K562 (cell line): ENCODE results near the gene DNAAF3. TPM values are rescaled to one million over a fixed set of nuclear protein-coding genes. Genes with fewer than 3 reads are reported as not detected.

Experiments
- BMI1 ChIP-seq: fragments of 150-350 bp; IDR thresholded peaks from 2 replicates; pipeline ENCODE4 v1.6.1; 2014; ENCODE audit warnings: low read length
- C11orf30 ChIP-seq: fragments of 450-650 bp; IDR thresholded peaks from 2 replicates; pipeline ENCODE4 v1.6.1; 2016; ENCODE audit warnings: low read depth, mild to moderate bottlenecking
- CBFA2T2 ChIP-seq: fragments of 450-650 bp; conservative IDR thresholded peaks from 2 replicates; pipeline ENCODE4 v1.6.1; 2017; ENCODE audit warnings: mild to moderate bottlenecking
- CBFA2T3 ChIP-seq: fragments of 450-650 bp; IDR thresholded peaks from 2 replicates; pipeline ENCODE4 v1.6.1; 2017
- GABPB2 ChIP-seq: fragments of 250-450 bp; sonication (Bioruptor Pico); conservative IDR thresholded peaks from 2 replicates; pipeline ENCODE4 v1.5.1; 2021; ENCODE audit warnings: mild to moderate bottlenecking
- HDAC3 ChIP-seq: fragments of 450-650 bp; IDR thresholded peaks from 2 replicates; pipeline ENCODE4 v1.6.1; 2018; ENCODE audit warnings: borderline replicate concordance, mild to moderate bottlenecking, moderate library complexity; ENCODE audit not compliant: partially characterized antibody
- PHB2 ChIP-seq: fragments of 450-650 bp; IDR thresholded peaks from 2 replicates; pipeline ENCODE4 v1.6.1; 2017; ENCODE audit warnings: low read depth
- POLR2B ChIP-seq: fragments of 450-650 bp; IDR thresholded peaks from 2 replicates; pipeline ENCODE4 v1.6.1; 2018; ENCODE audit warnings: low read depth; ENCODE audit not compliant: partially characterized antibody
- SAP30 ChIP-seq: fragments of 200-600 bp; sonication (generic); IDR thresholded peaks from 2 replicates; pipeline ENCODE4 v1.6.1; 2012; ENCODE audit warnings: borderline replicate concordance, low read depth, mild to moderate bottlenecking, moderate library complexity, low read length, control low read depth, inconsistent platforms; ENCODE audit not compliant: insufficient read depth, poor library complexity, severe bottlenecking
- SMAD1 ChIP-seq: fragments of 150-350 bp; IDR thresholded peaks from 2 replicates; pipeline ENCODE4 v1.6.1; 2014; ENCODE audit warnings: low read length, low read depth; ENCODE audit not compliant: partially characterized antibody
- SMARCA5 ChIP-seq: fragments of 450-650 bp; IDR thresholded peaks from 2 replicates; pipeline ENCODE4 v1.6.1; 2016
- SRF ChIP-seq, 2 experiments: fragments of 250-450, 450-650 bp in 1 of 2; sonication (Bioruptor Pico) in 1 of 2; sonication (generic) in 1 of 2; formaldehyde crosslinking; IDR thresholded peaks; 2 replicates each; pipeline versions ENCODE4 v1.5.0 to v1.5.1; 2020 to 2022; ENCODE audit warnings: mild to moderate bottlenecking in 1 of 2, missing genetic modification reagents in 1 of 2
- TCF7 ChIP-seq: sonication (generic); IDR thresholded peaks from 2 replicates; pipeline ENCODE4 v1.6.1; 2016; ENCODE audit warnings: antibody characterized with exemption, borderline replicate concordance
- ZBTB9 ChIP-seq: fragments of 450-650 bp; formaldehyde crosslinking; IDR thresholded peaks from 2 replicates; pipeline ENCODE4 v1.4.0; 2020; ENCODE audit warnings: mild to moderate bottlenecking, moderate library complexity
- ZKSCAN1 ChIP-seq: fragments of 150-350 bp; IDR thresholded peaks from 2 replicates; pipeline ENCODE4 v1.6.1; 2016; ENCODE audit warnings: low read depth, low read length
- ZMIZ1 ChIP-seq, 2 experiments: fragments of 150-350 bp in 1 of 2; IDR thresholded peaks; 2 replicates each; pipeline ENCODE4 v1.6.1; 2012 to 2016; ENCODE audit warnings: low read depth in 2 of 2, low read length in 2 of 2, mild to moderate bottlenecking in 1 of 2, moderate library complexity in 1 of 2
- ZNF140 ChIP-seq: fragments of 250-450 bp; sonication (Bioruptor Pico); IDR thresholded peaks from 2 replicates; pipeline ENCODE4 v1.8.0; 2021; ENCODE audit warnings: moderate library complexity, mild to moderate bottlenecking, inconsistent platforms
- ZNF561 ChIP-seq: fragments of 450-650 bp; formaldehyde crosslinking; conservative IDR thresholded peaks from 2 replicates; pipeline ENCODE4 v1.4.0; 2020; ENCODE audit warnings: mild to moderate bottlenecking, moderate library complexity
- ZZZ3 ChIP-seq: fragments of 450-650 bp; IDR thresholded peaks from 2 replicates; pipeline ENCODE4 v1.6.1; 2016; ENCODE audit warnings: antibody characterized with exemption, mild to moderate bottlenecking, moderate library complexity
- polyA plus RNA-seq, 8 experiments: library from polyadenylated mRNA; depleted of rRNA in 4 of 8; stranded (reverse) in 5 of 8; unstranded in 3 of 8; fragments of >200 nt; fragmentation: Nextera tagmentation in 2 of 8; fragmentation: Illumina TruSeq in 1 of 8; extraction: Ambion mirVana in 2 of 8; extraction: Trizol in 1 of 8; gene quantifications; 2 replicates each; pipeline versions ENCODE4 v1.2.1 to v1.2.3, GENCODE V29; 2011 to 2014; ENCODE audit warnings: inconsistent platforms in 1 of 8, missing spikeins in 1 of 8
- total RNA-seq, 7 experiments: library from RNA; depleted of rRNA in 6 of 7; stranded (reverse); fragments of >200 nt in 6 of 7; fragmentation: Illumina TruSeq in 2 of 7; extraction: Trizol in 2 of 7; gene quantifications; 2 replicates each; pipeline versions ENCODE4 v1.2.1 to v1.2.3, GENCODE V29; 2011 to 2021; ENCODE audit warnings: low replicate concordance in 1 of 7
- TF ChIP-seq, protein P1 (sequence below): fragments of 250-450 bp; sonication (Bioruptor Pico); IDR thresholded peaks from 2 replicates; pipeline ENCODE4 v1.8.0; 2022; ENCODE audit warnings: inconsistent platforms, mild to moderate bottlenecking, moderate library complexity, borderline replicate concordance
- TF ChIP-seq, protein P2 (sequence below): IDR thresholded peaks from 2 replicates; pipeline ENCODE4 v1.6.1; 2014; ENCODE audit warnings: antibody characterized with exemption

DNAAF3 gene
- total and polyA plus RNA-seq, 9 of the 15 experiments (the other 6 are each of a cell fraction or from before 2014, with no cell fraction given) = 21.6 to 61.5 (median 43.0) TPM

DNA sequence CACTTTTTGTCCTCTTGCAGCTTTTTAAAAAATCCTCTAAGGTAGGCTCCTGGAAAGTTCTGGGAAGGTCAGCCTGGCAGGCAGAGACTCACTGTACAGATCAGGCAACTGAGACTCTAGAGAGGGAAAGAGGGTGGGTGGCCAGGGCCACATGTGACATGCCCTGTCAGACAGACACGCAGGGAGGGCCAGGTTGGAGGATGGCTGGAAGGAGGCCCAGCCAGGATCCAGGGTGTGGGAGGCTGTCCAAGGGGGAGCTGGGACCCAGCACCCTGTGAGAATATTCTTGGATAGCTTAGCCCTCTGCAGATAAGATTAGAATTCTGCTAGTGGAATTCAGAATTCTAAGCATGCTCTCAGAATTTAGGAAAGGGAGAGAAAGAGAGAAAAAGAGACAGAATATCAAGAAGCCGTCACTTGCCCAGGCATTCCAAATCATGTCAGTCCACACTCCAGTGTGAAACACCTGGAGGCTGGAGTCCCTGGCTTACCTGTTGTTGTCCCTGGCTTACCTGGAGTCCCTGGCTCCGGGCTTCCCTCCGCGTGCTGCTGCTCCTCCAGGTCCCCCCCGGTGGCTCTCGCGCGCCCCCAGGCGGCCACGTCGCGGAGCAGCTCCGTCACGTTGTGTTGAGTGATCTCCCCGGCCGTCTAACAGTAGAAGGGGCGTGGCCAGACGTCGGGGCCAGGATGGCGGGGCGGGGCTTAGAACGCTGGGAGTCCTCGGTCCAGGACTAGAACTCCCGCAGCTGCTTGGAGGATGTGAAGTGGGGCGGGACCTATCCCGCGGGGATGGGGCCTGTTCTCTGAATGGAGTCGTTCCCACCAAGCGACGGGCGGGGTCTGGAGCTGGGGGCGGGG lies 6.1 kb downstream of the DNAAF3 start (continued):
- TF ChIP-seq SRF (CRISPR knock-in tag; IDR thresholded peaks at IDR 0.05) (0 out of 4 replicates have a peak, but pooled peaks of 1 of the 2 experiments have one; percentile 61), ZBTB9 (CRISPR knock-in tag) (no peak), ZNF561 (CRISPR knock-in tag) (no peak), PHB2 (no peak), SAP30 (no peak), GABPB2 (no peak), ZZZ3 (no peak), TCF7 (no peak; the same call in 1 of the 2 replicates), BMI1 (no peak), CBFA2T3 (no peak), POLR2B (no peak), ZNF140 (CRISPR knock-in tag) (no peak), ZKSCAN1 (0 out of 2 replicates have a peak, but pooled peaks have one; percentile 20), C11orf30 (no peak), HDAC3 (no peak), SMARCA5 (no peak), ZMIZ1 (IDR thresholded peaks at IDR 0.05; ENCODE audit: low read depth in 2 of 2, low read length in 2 of 2) (0 out of 4 replicates have a peak, but pooled peaks of 1 of the 2 experiments have one; percentile 13), SMAD1 (no peak), CBFA2T2 (no peak)
- TF ChIP-seq, protein P1, sequence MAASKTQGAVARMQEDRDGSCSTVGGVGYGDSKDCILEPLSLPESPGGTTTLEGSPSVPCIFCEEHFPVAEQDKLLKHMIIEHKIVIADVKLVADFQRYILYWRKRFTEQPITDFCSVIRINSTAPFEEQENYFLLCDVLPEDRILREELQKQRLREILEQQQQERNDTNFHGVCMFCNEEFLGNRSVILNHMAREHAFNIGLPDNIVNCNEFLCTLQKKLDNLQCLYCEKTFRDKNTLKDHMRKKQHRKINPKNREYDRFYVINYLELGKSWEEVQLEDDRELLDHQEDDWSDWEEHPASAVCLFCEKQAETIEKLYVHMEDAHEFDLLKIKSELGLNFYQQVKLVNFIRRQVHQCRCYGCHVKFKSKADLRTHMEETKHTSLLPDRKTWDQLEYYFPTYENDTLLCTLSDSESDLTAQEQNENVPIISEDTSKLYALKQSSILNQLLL (CRISPR knock-in tag) = no peak
- TF ChIP-seq, protein P2, sequence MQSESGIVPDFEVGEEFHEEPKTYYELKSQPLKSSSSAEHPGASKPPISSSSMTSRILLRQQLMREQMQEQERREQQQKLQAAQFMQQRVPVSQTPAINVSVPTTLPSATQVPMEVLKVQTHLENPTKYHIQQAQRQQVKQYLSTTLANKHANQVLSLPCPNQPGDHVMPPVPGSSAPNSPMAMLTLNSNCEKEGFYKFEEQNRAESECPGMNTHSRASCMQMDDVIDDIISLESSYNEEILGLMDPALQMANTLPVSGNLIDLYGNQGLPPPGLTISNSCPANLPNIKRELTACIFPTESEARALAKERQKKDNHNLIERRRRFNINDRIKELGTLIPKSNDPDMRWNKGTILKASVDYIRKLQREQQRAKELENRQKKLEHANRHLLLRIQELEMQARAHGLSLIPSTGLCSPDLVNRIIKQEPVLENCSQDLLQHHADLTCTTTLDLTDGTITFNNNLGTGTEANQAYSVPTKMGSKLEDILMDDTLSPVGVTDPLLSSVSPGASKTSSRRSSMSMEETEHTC = peak; percentile 49; the same call in 1 of the 2 replicates
